Keratinocyte (primary cell): ENCODE results near the gene ERC1.

ENCODE experiments used
- CTCF ChIP-seq, 3 experiments: IDR thresholded peaks in 1 of 3; conservative IDR thresholded peaks in 1 of 3; optimal IDR thresholded peaks in 1 of 3; 2 replicates in 2 of 3; 3 replicates in 1 of 3; pipeline versions ENCODE3 to v1.5.1; 2011; ENCODE audit warnings: low read length in 3 of 3, mild to moderate bottlenecking in 3 of 3, moderate library complexity in 2 of 3, control low read depth in 1 of 3, inconsistent platforms in 1 of 3; ENCODE audit not compliant: insufficient read depth in 2 of 3; ENCODE audit errors: extremely low read depth in 1 of 3
- EZH2 ChIP-seq: IDR thresholded peaks from one replicate; pipeline ENCODE4 v1.6.1; 2012; ENCODE audit warnings: inconsistent platforms, mild to moderate bottlenecking, low read length, moderate library complexity

- no peak for TF ChIP-seq CTCF (optimal IDR thresholded peaks at IDR 0.05 in 1 of 3, IDR thresholded peaks at IDR 0.05 in 1 of 3, conservative IDR thresholded peaks at IDR 0.05 in 1 of 3; ENCODE audit: extremely low read depth in 1 of 3, insufficient read depth in 2 of 3, low read length in 3 of 3)
- no peak for TF ChIP-seq EZH2
Observed at GRCh38 chr12:1384910-1385309, 393.9 kb downstream of the ERC1 start.
